ENCODE measurements around the gene LTBP4.

Gene LTBP4

DNA sequence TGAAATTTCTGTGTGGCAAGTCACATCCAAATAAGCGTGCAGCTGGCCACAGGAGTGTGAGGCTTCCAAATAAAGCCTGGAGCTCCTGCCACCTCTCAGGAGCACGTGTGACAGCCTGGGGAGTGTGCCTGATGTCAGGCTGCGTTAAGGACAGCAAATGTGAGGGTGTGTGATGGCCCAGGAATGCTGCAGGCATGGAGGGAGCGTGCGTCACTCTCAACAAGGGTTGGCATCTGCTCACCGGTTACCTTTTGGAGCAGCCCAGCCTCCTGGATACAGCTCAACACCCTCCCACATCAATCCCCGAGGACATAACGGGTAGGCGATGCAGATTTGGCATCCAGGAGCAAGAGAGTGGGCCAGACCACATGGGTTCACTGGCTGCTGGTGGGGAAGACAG, 70.2 kb downstream of the LTBP4 start:
- DNase-seq = no peak

DNA sequence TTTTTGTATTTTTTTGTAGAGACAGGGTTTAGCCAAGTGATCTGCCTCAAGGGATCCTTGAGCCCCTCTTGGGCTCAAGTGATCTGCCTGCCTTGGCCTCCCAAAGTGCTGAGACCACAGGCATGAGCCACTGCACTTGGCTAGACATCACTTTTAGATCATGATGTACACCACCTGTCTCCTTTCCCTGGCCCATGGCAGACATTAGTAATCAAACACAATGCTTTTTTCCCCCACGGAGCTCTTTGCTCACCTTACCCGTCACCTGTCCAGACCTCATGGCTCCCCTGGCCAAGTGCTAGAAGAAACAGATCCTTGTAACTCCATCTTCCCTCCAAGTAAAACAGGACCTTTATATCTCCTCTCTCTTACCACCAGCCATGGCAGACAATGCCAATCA, 70.9 kb downstream of the LTBP4 start:
- no peak for DNase-seq

DNA sequence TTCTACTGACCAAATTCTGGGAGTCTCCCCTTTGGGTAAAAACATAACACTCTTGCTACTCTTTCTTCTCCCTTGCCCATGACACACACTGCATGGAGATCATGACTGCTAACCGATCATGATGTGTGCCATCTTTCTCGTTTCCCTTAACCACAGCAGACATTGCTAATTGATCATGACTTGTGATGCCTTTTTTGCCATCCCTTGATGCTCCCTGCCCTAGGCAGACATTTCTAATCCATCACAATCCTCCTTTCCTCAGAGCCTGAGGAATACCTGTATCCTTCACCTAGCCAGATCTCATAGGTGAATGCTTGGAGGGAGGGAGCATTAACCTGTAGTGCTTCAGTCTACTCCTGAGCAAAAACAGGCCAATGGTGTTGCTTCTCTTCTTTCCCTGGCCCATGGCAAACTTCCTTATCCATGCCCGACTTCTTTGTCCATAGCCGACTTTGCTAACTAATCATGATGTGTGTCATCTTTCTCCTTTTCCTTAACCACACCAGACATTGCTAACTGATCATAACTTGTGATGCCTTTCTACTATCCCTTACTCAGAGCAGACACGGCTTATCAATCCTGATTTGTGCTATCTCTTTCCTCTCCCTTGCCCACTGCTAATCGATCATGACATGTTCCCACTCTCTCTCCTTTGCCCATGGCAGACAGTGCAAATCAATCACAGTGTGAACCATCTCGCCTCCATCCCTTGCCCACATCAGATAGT, 71.6 kb downstream of the LTBP4 start:
- no peak for DNase-seq

GRCh38 chr19:40673397-40673796, 72.2 kb downstream of the LTBP4 start:
- no peak for DNase-seq

DNA sequence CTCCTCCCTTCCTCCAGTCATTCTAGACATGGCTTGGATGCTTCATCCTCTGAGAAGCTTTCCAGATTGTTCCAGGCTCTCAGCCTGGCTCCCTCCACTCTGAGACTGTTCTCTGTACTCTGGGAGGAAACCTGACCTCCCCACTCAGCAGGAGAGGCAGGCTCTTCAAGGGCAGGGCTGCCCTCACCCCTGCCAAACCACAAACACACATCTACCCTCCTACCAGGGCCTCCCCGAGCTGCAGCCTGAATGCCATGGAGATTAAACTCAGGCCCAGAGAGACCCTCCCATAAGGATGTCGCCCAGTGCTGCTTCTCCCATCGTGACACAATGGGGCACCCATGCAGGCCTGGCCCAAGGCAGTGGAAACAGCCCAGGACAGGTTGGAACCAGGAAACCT, 73.1 kb downstream of the LTBP4 start:
- no peak for DNase-seq

- no peak for DNase-seq
These were observed 76.0 kb downstream of the LTBP4 start for GRCh38 chr19:40677156-40677555.

All from NCI-H2081 (cell line).